Measurements from ENCODE around the gene C1QC.

DNA sequence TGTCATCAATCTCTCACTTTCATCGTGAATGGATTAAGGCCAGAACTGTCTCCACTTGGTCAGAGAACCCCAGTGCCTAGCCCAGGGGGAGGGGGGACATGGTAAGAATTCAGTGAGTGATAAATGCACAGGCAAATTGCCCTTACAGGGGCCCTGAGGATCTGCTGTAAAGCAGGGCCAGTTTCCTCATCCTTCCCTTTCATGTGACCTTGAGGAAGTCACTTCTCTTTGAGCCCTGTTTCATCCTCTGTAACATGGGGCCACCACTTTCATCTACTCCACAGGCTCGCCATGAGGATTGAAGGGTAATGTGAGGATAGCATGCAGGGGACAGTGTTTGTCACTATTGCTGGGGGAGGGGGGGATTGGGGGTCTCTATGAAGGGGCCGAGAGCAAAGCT, 35.1 kb upstream of the C1QC start:
- TF ChIP-seq, protein P1, sequence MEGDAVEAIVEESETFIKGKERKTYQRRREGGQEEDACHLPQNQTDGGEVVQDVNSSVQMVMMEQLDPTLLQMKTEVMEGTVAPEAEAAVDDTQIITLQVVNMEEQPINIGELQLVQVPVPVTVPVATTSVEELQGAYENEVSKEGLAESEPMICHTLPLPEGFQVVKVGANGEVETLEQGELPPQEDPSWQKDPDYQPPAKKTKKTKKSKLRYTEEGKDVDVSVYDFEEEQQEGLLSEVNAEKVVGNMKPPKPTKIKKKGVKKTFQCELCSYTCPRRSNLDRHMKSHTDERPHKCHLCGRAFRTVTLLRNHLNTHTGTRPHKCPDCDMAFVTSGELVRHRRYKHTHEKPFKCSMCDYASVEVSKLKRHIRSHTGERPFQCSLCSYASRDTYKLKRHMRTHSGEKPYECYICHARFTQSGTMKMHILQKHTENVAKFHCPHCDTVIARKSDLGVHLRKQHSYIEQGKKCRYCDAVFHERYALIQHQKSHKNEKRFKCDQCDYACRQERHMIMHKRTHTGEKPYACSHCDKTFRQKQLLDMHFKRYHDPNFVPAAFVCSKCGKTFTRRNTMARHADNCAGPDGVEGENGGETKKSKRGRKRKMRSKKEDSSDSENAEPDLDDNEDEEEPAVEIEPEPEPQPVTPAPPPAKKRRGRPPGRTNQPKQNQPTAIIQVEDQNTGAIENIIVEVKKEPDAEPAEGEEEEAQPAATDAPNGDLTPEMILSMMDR (IDR thresholded peaks at IDR 0.05): no peak
- TF ChIP-seq EZH2 (IDR thresholded peaks at IDR 0.05; ENCODE audit: borderline replicate concordance, insufficient read depth, low read depth, low read length, poor library complexity, severe bottlenecking): no peak

Data from B cell (primary cell).